Measurements from ENCODE around the gene ACTR2.
"Not testable (repeated sequence)": the region's sequence is repeated elsewhere in the genome, so short reads cannot be mapped to it uniquely, and the experiment has no call there.

The ACTR2 gene

DNA sequence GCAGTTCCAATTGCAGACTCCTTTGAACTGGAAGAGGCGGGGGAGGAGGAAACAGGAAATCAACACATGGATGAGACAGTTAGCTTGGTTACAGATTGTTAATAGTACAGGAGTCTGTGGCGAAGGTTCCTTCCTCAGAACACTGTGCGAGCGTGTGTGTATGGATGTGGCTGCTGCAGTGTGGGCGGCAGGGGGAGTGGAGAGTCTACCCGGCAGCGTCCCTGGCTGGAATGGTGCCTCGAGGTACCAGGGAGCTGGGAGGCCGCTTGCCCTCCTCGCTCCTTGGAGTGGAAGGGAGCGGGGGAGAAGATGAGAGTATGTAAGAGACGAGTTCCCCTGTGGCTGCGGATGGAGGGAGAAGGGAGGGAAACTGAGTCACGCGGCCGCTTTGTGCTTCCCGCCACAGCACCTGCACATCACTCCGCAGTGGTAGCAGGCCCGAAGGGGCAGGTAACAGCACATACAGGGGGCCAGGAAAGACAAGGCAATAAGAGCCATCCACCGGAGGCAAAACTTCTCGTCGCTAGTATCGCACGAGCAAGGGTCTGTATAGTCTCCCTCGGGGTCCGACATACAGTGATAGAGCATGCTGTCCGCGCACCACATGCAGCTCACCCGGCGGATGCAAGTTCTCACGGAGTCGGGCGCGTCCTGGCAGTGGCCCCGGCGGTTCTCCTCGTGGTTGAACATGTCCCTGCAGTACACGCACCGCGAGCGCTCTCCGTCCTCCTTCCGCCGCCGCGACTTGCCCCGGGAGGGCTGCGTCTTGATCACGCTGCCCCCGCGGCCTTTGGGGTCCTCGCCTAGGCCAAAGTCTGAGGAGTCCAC lies 85.7 kb downstream of the ACTR2 start:
- DNase-seq (ENCODE audit: low read depth): no peak

DNA sequence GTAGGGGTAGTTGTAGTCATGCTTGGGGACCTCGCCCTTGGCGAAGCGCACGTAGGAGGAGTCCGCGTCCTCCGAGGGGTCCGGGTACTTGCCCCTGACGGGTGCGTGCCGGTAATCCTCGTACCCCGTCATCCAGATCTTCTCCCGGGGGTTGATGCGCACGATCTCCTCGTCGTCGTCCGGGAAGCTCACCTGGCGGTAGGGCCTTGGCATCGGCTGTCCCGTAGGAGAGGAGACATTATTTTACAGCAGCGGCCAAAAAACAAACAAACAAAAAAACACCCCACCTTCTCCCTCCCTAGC lies 86.3 kb downstream of the ACTR2 start:
- no peak for DNase-seq (ENCODE audit: low read depth)

DNA sequence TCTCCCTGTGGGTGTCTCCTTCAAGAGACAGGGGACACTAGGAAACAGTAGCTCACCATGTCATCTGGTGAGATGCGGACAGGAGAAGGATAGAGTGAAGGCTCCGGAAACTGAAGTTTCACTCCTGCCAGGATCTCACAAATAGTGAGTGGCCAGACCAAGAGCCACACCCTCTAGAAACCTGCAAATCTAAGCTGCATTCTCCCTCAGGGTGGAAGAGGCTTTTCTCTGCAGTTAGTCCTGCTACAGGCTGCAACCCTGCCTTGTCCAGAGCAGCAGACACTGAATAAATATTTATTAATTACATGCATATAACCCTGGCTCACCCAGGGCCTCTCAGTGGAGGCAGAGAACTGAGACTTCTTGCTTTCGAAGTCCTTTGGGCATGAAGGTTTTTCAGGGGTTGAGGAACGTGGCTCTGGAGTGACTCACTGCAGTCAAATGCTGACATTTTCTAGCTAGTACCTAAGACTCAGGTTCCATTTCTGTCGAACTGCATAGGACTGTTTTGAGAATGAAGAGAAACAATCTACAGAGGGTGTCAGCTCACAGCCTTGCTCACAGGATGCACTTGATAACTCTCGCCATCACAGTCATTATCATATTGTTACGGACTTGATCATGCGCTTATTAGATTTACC lies 87.3 kb downstream of the ACTR2 start:
- no peak for DNase-seq (ENCODE audit: low read depth)

DNA sequence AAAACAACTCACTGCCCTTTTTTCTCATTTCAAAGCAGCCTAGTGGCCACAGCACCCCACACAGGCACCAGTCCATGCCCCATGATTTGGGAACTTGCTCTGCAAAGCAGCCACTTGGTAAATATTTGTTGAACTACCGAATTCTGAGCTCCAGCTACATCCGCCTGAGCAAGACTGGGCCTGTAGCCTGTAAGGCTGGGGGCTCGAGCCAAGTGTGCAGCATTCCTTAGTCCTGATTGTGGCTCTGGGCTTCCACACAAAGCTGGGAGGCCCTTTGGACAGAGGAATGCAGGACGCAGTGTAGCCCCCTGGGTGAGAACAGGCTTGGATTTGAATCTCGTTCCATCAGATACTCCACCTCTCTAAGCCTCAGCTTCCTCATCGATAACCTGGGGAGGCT lies 88.4 kb downstream of the ACTR2 start:
- no peak for DNase-seq (ENCODE audit: low read depth)

GRCh38 chr2:65317351-65317750 lies 89.7 kb downstream of the ACTR2 start:
- not testable (repeated sequence) for DNase-seq (ENCODE audit: low read depth)

DNA sequence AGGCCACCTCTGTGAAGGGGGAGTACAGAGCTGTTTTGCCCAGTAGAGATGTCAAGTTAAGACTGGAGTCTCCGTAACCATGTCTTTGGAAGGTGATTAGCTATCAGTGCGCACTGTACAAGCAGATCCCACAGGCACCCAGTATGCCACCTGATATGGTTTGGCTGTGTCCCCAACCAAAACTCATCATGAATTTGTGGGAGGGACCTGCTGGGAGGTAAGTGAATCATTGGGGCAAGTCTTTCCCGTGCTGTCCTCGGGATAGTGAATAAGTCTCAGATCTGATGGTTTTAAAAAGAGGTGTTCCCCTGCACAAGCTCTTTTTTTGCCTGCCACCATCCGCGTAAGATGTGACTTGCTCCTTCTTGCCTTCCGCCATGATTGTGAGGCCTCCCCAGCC lies 90.2 kb downstream of the ACTR2 start:
- no peak for DNase-seq (ENCODE audit: low read depth)

DNA sequence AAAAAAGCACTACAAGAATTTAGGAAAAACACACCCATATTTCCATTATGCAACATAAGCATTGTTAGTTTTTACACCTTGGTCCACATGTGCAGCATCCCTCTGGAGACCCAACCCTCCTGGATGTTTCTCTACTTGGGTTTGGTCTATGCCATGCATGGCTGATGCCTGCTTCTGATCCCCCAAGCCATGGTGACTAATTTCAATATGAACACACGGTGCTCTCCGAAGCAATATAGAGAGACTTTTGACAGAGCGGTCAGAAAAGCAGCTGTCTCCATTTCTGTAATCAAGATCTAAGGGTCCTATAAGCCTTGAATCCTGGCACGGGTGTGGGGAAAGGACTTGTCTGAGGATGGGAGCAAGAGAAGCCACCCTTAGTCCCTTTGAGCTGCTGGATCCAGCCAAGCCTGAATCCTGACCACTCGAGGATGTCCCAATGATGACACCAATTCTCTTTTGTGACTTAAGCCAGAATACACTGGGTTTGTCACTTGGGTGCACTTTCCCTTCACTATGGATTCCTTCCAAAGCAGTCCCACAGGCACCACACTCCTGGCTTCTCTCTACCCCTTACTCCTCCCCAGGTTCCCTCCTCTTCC lies 91.5 kb downstream of the ACTR2 start:
- no peak for DNase-seq (ENCODE audit: low read depth)

GRCh38 chr2:65319674-65320041 lies 92.0 kb downstream of the ACTR2 start:
- DNase-seq (ENCODE audit: low read depth): no peak

DNA sequence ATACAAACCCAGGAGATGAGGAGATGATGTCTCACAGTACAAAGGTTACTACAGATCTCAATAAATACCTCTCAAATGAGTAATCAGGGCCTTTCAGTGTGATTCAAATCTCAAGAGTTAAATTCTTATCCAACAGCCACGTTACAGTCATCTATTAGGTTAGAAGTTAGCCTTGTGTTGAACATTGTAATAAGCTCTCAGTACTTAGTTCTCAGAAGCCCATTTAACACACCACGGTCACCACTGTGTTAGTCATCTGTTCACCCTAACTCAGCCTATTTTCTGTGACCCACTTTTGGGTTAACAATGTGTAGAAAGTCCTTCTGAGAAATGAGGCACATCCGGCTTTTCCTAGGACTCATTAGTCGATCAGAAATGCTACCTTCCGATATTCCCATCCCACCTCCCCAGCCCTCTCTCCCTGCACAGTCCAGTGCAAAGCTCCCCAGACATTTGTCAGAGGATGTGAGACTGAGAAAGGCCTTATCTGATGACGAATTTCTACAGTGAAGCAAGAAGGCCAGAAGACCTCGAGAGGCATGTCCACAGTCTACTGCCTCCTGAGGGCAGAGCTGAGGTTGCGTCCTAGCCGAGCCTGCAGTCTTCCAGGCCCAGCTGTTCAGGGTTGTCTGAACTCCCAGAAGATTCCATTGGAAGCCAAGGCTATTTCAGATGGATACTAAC lies 92.6 kb downstream of the ACTR2 start:
- DNase-seq (ENCODE audit: low read depth): peak; percentile 4

All from activated T-helper 9 cell treated with anti-CD3 and anti-CD28 coated beads, Interleukin-2, amount 50 U/mL, for 16 hours (primary cell).